Suprapubic skin (tissue), 4 donors: ENCODE measurements around the gene PTPRN2. TPM values are rescaled to one million over a fixed set of nuclear protein-coding genes. Genes with fewer than 3 reads are reported as not detected.

Experiments
- DNase-seq, 2 donors: peaks; one replicate each; pipeline ENCODE4 v3.0.0-alpha.2; 2019; ENCODE audit warnings: low spot score in 2 of 2
- H3K27ac ChIP-seq: fragments of 200-600 bp; sonication (generic); one replicate; pipeline ENCODE4 v1.5.1; 2019
- H3K27me3 ChIP-seq: fragments of 200-600 bp; sonication (generic); one replicate; pipeline ENCODE4 v1.5.1; 2019
- H3K36me3 ChIP-seq: fragments of 200-600 bp; sonication (generic); one replicate; pipeline ENCODE4 v1.5.1; 2019
- H3K4me1 ChIP-seq: fragments of 200-600 bp; sonication (generic); one replicate; pipeline ENCODE4 v1.5.1; 2019
- H3K4me3 ChIP-seq: fragments of 200-600 bp; sonication (generic); one replicate; pipeline ENCODE4 v1.5.1; 2019; ENCODE audit warnings: mild to moderate bottlenecking
- H3K9me3 ChIP-seq: fragments of 200-600 bp; sonication (generic); one replicate; pipeline ENCODE4 v1.5.1; 2019
- CTCF ChIP-seq, 2 donors: fragments of 200-600 bp in 1 of 2; fragments of 450-650 bp in 1 of 2; sonication (generic) in 1 of 2; IDR thresholded peaks; one replicate each; pipeline ENCODE4 v1.5.1; 2016 to 2019; ENCODE audit warnings: antibody characterized with exemption in 2 of 2, mild to moderate bottlenecking in 1 of 2, moderate library complexity in 1 of 2
- EP300 ChIP-seq: sonication (generic); formaldehyde crosslinking; IDR thresholded peaks from one replicate; pipeline ENCODE4 v1.6.1; 2017; ENCODE audit warnings: antibody characterized with exemption
- POLR2A ChIP-seq, 2 donors: fragments of 450-650 bp; IDR thresholded peaks; one replicate each; pipeline ENCODE4 v1.6.1; 2017; ENCODE audit warnings: antibody characterized with exemption in 2 of 2, mild to moderate bottlenecking in 2 of 2, moderate library complexity in 2 of 2
- POLR2AphosphoS5 ChIP-seq, 3 donors: sonication (generic); formaldehyde crosslinking; IDR thresholded peaks; one replicate each; pipeline ENCODE4 v1.6.1; 2017; ENCODE audit warnings: antibody characterized with exemption in 3 of 3
- WGBS: methylation state at CpG from one replicate; pipeline ENCODE4 v1.1.5; 2018; 5-methylcytosine and 5-hydroxymethylcytosine counted together
- total RNA-seq, 4 donors: library from RNA; depleted of rRNA; stranded (reverse); fragments of >200 nt; gene quantifications; one replicate each; pipeline ENCODE4 v1.1.0, GENCODE V29; 2016

Gene PTPRN2
- total RNA-seq, 4 donors from 2014 or later = 0.23 to 1.8 (median 1.3) TPM

DNA sequence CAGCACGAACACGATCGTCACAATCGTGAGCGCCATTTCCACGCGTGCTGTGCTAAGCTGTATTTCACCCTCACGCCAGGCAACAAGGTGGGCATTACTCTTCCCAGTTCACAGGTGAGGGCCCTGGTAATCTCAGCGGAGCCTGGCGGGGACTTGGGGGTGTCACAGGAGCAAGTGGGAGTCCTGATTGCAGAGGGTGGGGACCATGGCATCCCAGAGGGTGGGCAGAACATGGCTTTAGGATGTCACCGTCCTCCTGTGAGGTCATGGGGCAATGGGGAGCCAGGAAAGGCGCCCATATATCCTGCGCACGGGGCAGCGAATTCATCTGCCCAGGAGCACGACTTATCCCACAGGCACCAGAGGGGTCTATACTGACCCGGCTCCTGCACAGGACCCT lies 761.1 kb downstream of the PTPRN2 start:
- H3K4me3 ChIP-seq = no peak overlapping the region
- H3K36me3 ChIP-seq = no peaks in the 10 kb centered on the region
- 97% methylated on average over 11 of the region's 17 CpGs for WGBS
- TF ChIP-seq POLR2AphosphoS5 (IDR thresholded peaks at IDR 0.05) (no peak), CTCF (IDR thresholded peaks at IDR 0.05) (no peak), EP300 (no peak), POLR2A (IDR thresholded peaks at IDR 0.05) (no peak)
- H3K27me3 ChIP-seq = peaks cover 6% of the 10 kb centered on the region
- H3K9me3 ChIP-seq = no peaks in the 10 kb centered on the region
- DNase-seq = no peak
- no peaks in the 10 kb centered on the region for H3K4me1 ChIP-seq
- H3K27ac ChIP-seq = no peak overlapping the region

GRCh38 chr7:157825325-157825724 lies 762.3 kb downstream of the PTPRN2 start:
- no peaks in the 10 kb centered on the region for H3K36me3 ChIP-seq
- peaks cover 6% of the 10 kb centered on the region for H3K27me3 ChIP-seq
- no peak overlapping the region for H3K4me3 ChIP-seq
- TF ChIP-seq EP300 (no peak), POLR2A (IDR thresholded peaks at IDR 0.05) (no peak), POLR2AphosphoS5 (IDR thresholded peaks at IDR 0.05) (no peak), CTCF (IDR thresholded peaks at IDR 0.05) (no peak)
- no peaks in the 10 kb centered on the region for H3K9me3 ChIP-seq
- H3K27ac ChIP-seq = no peak overlapping the region
- WGBS = 75% methylated on average over 6 of the region's 6 CpGs
- DNase-seq = no peak
- no peaks in the 10 kb centered on the region for H3K4me1 ChIP-seq

DNA sequence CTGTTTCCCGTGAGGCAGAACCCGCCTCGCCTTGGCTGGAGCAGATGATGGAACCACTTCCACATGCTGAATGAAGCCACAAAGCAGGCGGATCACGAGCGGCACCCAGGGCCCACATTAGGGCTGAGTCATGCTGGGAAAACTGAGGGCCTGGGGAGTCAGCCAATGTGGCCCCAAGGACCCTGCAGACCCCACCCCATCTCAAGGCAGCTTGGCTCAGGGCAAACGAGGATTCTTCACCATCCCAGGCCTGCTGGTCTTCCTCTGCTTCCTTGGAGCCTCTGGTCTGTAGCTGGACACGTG lies 762.9 kb downstream of the PTPRN2 start:
- Histone ChIP-seq H3K4me1 (no peaks in the 10 kb centered on the region), H3K4me3 (no peak overlapping the region), H3K9me3 (no peaks in the 10 kb centered on the region), H3K27me3 (peaks cover 6% of the 10 kb centered on the region), H3K36me3 (no peaks in the 10 kb centered on the region), H3K27ac (no peak overlapping the region)
- TF ChIP-seq EP300 (no peak), POLR2A (IDR thresholded peaks at IDR 0.05) (no peak), POLR2AphosphoS5 (IDR thresholded peaks at IDR 0.05) (no peak), CTCF (IDR thresholded peaks at IDR 0.05) (no peak)
- WGBS = 80% methylated on average over 6 of the region's 8 CpGs
- no peak for DNase-seq

- no peak for TF ChIP-seq POLR2A (IDR thresholded peaks at IDR 0.05)
- no peak for TF ChIP-seq POLR2AphosphoS5 (IDR thresholded peaks at IDR 0.05)
- TF ChIP-seq EP300 = no peak
- no peak for TF ChIP-seq CTCF (IDR thresholded peaks at IDR 0.05)
- Histone ChIP-seq H3K4me1 (no peaks in the 10 kb centered on the region), H3K27me3 (peaks cover 3% of the 10 kb centered on the region), H3K27ac (no peak overlapping the region), H3K4me3 (no peak overlapping the region), H3K9me3 (no peaks in the 10 kb centered on the region), H3K36me3 (no peaks in the 10 kb centered on the region)
- 81% methylated on average over 10 of the region's 18 CpGs for WGBS
- no peak for DNase-seq
Observed at GRCh38 chr7:157824011-157824818, 763.4 kb downstream of the PTPRN2 start.

GRCh38 chr7:157822688-157823031 lies 765.0 kb downstream of the PTPRN2 start:
- no peak overlapping the region for H3K27ac ChIP-seq
- WGBS = 97% methylated on average over 1 of the region's 1 CpG
- no peak overlapping the region for H3K4me3 ChIP-seq
- no peaks in the 10 kb centered on the region for H3K9me3 ChIP-seq
- TF ChIP-seq CTCF (IDR thresholded peaks at IDR 0.05) (no peak), POLR2A (IDR thresholded peaks at IDR 0.05) (no peak), EP300 (no peak), POLR2AphosphoS5 (IDR thresholded peaks at IDR 0.05) (no peak)
- no peaks in the 10 kb centered on the region for H3K27me3 ChIP-seq
- DNase-seq = no peak
- no peaks in the 10 kb centered on the region for H3K4me1 ChIP-seq
- H3K36me3 ChIP-seq = no peaks in the 10 kb centered on the region
